Keratinocyte (primary cell): ENCODE measurements around the gene TRA2B.

ENCODE experiments used
- EZH2 ChIP-seq: IDR thresholded peaks from one replicate; pipeline ENCODE4 v1.6.1; 2012; ENCODE audit warnings: inconsistent platforms, mild to moderate bottlenecking, low read length, moderate library complexity
- TF ChIP-seq, protein P1 (sequence below), 3 experiments: IDR thresholded peaks in 1 of 3; conservative IDR thresholded peaks in 1 of 3; optimal IDR thresholded peaks in 1 of 3; 2 replicates in 2 of 3; 3 replicates in 1 of 3; pipeline versions ENCODE3 to v1.5.1; 2011; ENCODE audit warnings: low read length in 3 of 3, mild to moderate bottlenecking in 3 of 3, moderate library complexity in 2 of 3, control low read depth in 1 of 3, inconsistent platforms in 1 of 3; ENCODE audit not compliant: insufficient read depth in 2 of 3; ENCODE audit errors: extremely low read depth in 1 of 3

DNA sequence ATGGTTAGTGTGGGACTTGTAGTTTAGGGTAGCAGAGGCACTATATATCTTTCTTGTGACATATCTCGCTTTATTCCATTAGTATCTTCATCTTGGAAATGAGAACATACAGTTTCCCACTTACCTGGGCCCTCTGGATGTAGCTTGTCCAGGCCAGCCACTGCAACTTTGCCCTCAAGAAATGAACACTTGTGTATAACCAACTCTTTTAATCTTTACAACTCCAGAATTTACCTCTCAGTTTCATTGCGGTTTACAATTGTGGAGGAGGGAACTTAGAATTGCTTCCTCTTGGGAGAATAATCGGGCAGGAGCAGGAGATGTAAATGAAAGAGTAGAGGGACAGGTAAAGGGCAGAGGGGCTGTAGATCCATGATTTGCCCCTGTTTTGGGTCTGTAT is 18.4 kb upstream of the TRA2B start:
- TF ChIP-seq, protein P1, sequence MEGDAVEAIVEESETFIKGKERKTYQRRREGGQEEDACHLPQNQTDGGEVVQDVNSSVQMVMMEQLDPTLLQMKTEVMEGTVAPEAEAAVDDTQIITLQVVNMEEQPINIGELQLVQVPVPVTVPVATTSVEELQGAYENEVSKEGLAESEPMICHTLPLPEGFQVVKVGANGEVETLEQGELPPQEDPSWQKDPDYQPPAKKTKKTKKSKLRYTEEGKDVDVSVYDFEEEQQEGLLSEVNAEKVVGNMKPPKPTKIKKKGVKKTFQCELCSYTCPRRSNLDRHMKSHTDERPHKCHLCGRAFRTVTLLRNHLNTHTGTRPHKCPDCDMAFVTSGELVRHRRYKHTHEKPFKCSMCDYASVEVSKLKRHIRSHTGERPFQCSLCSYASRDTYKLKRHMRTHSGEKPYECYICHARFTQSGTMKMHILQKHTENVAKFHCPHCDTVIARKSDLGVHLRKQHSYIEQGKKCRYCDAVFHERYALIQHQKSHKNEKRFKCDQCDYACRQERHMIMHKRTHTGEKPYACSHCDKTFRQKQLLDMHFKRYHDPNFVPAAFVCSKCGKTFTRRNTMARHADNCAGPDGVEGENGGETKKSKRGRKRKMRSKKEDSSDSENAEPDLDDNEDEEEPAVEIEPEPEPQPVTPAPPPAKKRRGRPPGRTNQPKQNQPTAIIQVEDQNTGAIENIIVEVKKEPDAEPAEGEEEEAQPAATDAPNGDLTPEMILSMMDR (optimal IDR thresholded peaks at IDR 0.05 in 1 of 3, IDR thresholded peaks at IDR 0.05 in 1 of 3, conservative IDR thresholded peaks at IDR 0.05 in 1 of 3; ENCODE audit: extremely low read depth in 1 of 3, insufficient read depth in 2 of 3, low read length in 3 of 3) = no peak
- TF ChIP-seq EZH2 = no peak
